KOPT-K1 (cell line): Measurements from ENCODE around the gene RASGRP2.

Experiments used
- H3K27ac ChIP-seq: fragments of 200-600 bp; sonication (generic); 2 replicates; pipeline ENCODE4 v1.5.1; 2016; ENCODE audit warnings: antibody characterized with exemption, mild to moderate bottlenecking, low read depth, low read length; ENCODE audit not compliant: poor library complexity, severe bottlenecking
- H3K36me3 ChIP-seq: fragments of 200-600 bp; sonication (generic); 2 replicates; pipeline ENCODE4 v1.5.1; 2017; ENCODE audit warnings: antibody characterized with exemption, mild to moderate bottlenecking, low read length, moderate library complexity; ENCODE audit not compliant: insufficient read depth
- H3K9me3 ChIP-seq: fragments of 200-600 bp; sonication (generic); 2 replicates; pipeline ENCODE4 v1.5.1; 2017; ENCODE audit warnings: antibody characterized with exemption, low read length, mild to moderate bottlenecking; ENCODE audit not compliant: insufficient read depth, poor library complexity, severe bottlenecking

RASGRP2 gene

GRCh38 chr11:64742889-64743590 lies 902 bp downstream of the RASGRP2 start:
- peaks cover 28% of the 10 kb centered on the region for H3K36me3 ChIP-seq
- H3K9me3 ChIP-seq, result no peaks in the 10 kb centered on the region
- peak overlapping the region; percentile 98 for H3K27ac ChIP-seq

DNA sequence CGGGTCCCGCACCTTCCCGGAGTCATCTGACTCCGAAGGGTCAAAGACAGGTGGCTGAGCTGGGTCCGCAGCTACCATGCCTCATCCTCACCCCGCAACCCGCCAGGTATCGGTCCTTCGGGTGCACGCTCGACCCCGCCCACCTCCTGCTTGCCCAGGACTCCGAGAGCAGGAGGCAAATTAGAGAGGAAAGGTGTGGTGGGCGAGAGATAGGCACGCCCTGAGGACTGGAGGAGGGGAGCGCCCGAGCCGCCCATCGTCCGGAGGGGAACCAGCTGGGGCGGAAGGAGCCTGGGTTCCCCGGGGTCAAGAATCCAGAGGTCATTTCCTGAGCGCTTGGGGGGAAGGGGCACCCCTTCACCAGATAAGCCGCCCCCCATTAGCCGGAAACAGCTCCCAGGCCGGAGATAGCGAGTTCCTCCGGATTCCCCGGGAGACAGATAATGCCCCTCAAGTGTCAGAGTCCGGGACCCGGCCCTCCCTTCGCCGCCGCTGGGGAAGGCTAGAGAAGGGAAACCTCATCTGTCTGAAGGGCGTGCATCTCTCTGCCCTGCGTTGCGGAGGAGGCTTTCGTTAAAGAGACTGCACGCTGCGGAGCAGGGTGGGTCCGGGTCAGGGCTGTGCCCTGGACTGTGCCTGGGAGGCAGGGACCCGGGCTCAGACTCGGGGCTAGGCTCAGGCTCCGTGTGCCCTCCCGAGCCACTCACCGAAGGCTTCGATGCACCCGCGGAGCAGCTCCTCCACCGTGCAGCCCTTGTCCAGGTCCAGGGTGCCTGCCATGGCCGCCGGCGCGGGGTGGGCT lies 1.7 kb downstream of the RASGRP2 start:
- Histone ChIP-seq H3K27ac (no peak overlapping the region), H3K36me3 (peaks cover 32% of the 10 kb centered on the region)

DNA sequence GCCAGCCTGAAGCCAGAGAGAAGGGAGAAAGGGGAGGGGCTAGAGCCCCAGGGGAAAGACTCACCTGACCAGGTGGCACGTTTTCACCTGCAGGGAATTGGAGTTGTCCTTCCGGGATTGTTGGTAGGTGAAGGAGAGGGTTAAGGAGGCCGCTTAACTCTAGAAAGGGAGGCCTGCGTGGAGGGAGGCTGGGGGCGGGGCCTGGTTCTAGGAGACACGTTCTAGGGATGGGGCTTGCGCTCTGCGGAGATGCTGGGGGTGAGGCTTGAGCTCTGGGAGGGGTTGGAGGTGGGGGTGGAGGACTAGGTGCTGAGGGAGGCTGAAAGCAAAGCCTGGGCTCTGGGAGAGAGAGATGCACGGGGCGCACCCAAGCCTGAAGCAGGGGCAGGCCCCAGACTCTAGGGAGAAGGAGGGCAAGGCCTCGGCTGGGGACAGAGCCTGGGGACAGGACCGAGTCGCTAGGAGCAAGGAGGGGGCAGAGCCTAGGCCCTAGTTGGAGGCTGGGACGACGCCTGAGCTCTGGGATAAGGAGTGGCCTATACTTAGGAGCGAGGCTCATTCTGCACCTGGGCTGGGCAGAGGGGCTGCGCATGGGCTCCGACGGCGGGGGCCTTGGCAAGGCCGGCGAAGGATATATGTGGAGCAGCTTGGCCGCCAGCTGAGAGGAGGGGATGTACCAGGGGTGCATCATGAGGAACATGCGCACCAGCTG lies 2.4 kb downstream of the RASGRP2 start:
- Histone ChIP-seq H3K36me3 (peaks cover 39% of the 10 kb centered on the region), H3K27ac (no peak overlapping the region), H3K9me3 (no peaks in the 10 kb centered on the region)

More for the DNA sequence above, 1.7 kb downstream of the RASGRP2 start:
- no peaks in the 10 kb centered on the region for H3K9me3 ChIP-seq

- Histone ChIP-seq H3K27ac (no peak overlapping the region), H3K9me3 (no peaks in the 10 kb centered on the region), H3K36me3 (peaks cover 56% of the 10 kb centered on the region)
Measured at GRCh38 chr11:64739871-64740270, 4.1 kb downstream of the RASGRP2 start.

DNA sequence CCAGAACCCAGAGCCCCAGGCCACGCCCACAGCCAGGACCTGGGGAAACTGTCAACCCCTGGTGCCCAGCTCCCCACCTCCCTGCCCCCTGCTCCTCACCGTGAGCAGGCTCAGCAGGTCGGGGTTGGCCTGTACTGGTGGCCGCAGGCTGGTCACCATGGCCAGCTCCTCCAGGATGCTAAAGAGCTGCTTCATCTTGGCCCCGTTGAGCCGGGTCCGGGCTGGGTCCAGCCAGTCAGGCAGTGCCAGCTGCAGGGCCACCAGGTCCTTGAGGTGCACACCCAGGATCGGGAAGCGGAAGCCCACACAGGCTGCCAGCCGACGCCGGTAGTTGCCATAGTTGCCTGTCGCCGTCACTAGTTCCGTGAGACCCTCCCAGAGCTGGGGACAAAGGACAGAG lies 7.3 kb downstream of the RASGRP2 start:
- no peaks in the 10 kb centered on the region for H3K9me3 ChIP-seq
- H3K36me3 ChIP-seq, result peaks cover 81% of the 10 kb centered on the region
- H3K27ac ChIP-seq, result no peak overlapping the region

GRCh38 chr11:64735725-64736259 lies 8.2 kb downstream of the RASGRP2 start:
- H3K36me3 ChIP-seq, result peaks cover 79% of the 10 kb centered on the region
- no peak overlapping the region for H3K27ac ChIP-seq
- no peaks in the 10 kb centered on the region for H3K9me3 ChIP-seq

- Histone ChIP-seq H3K9me3 (no peaks in the 10 kb centered on the region), H3K27ac (no peak overlapping the region), H3K36me3 (peaks cover 79% of the 10 kb centered on the region)
Measured at GRCh38 chr11:64734811-64735724, 8.9 kb downstream of the RASGRP2 start.

DNA sequence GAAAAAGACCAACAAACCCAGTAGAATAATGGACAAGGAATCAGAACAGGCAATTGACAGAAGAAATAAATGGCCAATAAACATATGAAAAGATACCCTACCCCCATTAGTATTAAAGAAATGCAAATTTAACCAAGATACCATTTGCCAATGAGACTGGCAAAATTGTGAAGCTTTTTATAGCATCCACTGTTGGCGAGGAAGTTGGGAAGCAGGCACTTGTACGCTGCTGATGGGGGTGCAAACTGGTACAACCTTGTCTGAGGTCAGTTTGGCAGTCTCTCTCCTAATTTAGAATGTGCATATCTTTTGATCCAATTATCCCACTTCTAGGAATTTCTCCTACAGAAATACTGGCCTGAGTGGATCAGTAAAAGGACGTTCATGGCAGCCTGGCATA lies 12.3 kb downstream of the RASGRP2 start:
- Histone ChIP-seq H3K27ac (no peak overlapping the region), H3K36me3 (peaks cover 76% of the 10 kb centered on the region), H3K9me3 (no peaks in the 10 kb centered on the region)

- peaks cover 59% of the 10 kb centered on the region for H3K36me3 ChIP-seq
Measured at GRCh38 chr11:64729851-64730382, 14.0 kb downstream of the RASGRP2 start.

GRCh38 chr11:64728757-64729365 lies 15.1 kb downstream of the RASGRP2 start:
- no peak overlapping the region for H3K27ac ChIP-seq

More at GRCh38 chr11:64729851-64730382, 14.0 kb downstream of the RASGRP2 start:
- Histone ChIP-seq H3K27ac (no peak overlapping the region), H3K9me3 (no peaks in the 10 kb centered on the region)

DNA sequence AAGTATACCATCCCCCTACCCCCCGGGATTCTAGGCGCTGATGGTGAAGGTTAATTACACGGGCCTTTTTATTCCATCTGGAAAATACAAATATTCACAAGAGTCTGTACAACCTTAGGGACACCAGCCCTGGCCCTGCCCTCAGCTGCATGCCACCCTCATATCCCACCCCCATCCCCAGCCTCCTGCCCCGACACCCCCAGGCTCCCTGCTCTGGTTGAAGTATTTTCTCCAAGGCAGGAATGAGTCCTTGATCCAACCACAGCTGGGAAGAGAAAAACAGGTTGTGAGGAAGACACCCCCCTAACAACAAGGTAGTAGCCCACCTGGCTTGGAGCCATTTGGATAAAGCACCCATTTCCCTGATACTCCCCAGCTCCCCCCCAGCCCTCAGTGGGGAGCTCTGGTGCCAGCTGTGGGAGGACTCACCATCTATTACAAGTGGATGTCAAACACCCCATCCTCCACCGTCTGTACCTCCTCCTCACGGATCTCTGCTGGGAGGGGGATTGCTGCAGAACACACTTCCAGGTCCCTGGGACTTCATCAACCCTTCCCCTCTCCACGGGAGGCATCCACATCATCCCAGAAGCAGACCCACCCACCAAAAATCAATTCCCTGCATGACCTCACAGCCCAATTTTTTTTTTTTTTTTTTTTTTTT lies 16.9 kb downstream of the RASGRP2 start:
- Histone ChIP-seq H3K36me3 (peaks cover 38% of the 10 kb centered on the region), H3K9me3 (no peaks in the 10 kb centered on the region), H3K27ac (no peak overlapping the region)

More at GRCh38 chr11:64728757-64729365, 15.1 kb downstream of the RASGRP2 start:
- Histone ChIP-seq H3K9me3 (no peaks in the 10 kb centered on the region), H3K36me3 (peaks cover 51% of the 10 kb centered on the region)

- Histone ChIP-seq H3K27ac (no peak overlapping the region), H3K36me3 (peaks cover 30% of the 10 kb centered on the region; the same call in 1 of the 2 replicates), H3K9me3 (no peaks in the 10 kb centered on the region)
Measured at GRCh38 chr11:64726211-64726641, 17.7 kb downstream of the RASGRP2 start.

GRCh38 chr11:64724863-64725532 lies 18.9 kb downstream of the RASGRP2 start:
- Histone ChIP-seq H3K36me3 (peaks cover 20% of the 10 kb centered on the region; the same call in 1 of the 2 replicates), H3K9me3 (no peaks in the 10 kb centered on the region), H3K27ac (no peak overlapping the region)
